Fibroblast of skin of right quadriceps (primary cell): ENCODE results near the gene ASTE1.
A peak's percentile ranks its signal among the peaks of the same experiment; 100 is the strongest.
"Not testable (repeated sequence)": the region's sequence is repeated elsewhere in the genome, so short reads cannot be mapped to it uniquely, and the experiment has no call there.

ENCODE experiments used
- DNase-seq: peaks from one replicate; pipeline ENCODE4 v3.0.0-alpha.2; 2013

ASTE1 gene, protein sequence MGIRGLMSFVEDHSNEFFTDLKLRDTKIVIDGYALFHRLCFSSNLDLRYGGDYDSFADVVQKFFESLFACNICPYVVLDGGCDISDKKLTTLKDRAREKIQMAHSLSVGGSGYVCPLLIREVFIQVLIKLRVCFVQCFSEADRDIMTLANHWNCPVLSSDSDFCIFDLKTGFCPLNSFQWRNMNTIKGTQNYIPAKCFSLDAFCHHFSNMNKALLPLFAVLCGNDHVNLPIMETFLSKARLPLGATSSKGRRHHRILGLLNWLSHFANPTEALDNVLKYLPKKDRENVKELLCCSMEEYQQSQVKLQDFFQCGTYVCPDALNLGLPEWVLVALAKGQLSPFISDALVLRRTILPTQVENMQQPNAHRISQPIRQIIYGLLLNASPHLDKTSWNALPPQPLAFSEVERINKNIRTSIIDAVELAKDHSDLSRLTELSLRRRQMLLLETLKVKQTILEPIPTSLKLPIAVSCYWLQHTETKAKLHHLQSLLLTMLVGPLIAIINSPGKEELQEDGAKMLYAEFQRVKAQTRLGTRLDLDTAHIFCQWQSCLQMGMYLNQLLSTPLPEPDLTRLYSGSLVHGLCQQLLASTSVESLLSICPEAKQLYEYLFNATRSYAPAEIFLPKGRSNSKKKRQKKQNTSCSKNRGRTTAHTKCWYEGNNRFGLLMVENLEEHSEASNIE

GRCh38 chr3:131026321-131027151 lies at the start of gene ASTE1, which contains the start of gene NEK11:
Gene ASTE1, minus strand, starts transcription at chr3:131026825. Its CDS starts 1,519 bp downstream, at chr3:131025306.
Gene NEK11, plus strand, starts transcription at chr3:131026877. Its CDS starts 2,832 bp downstream, at chr3:131029709.
- DNase-seq = peak; percentile 82

- no peak for DNase-seq
Observed at GRCh38 chr3:131075632-131076328, 49.2 kb upstream of the ASTE1 start.

GRCh38 chr3:131072845-131073244 lies 46.2 kb upstream of the ASTE1 start:
- DNase-seq = peak; percentile 31

- peak; percentile 62 for DNase-seq
Observed at GRCh38 chr3:131072099-131072559, 45.5 kb upstream of the ASTE1 start.

DNA sequence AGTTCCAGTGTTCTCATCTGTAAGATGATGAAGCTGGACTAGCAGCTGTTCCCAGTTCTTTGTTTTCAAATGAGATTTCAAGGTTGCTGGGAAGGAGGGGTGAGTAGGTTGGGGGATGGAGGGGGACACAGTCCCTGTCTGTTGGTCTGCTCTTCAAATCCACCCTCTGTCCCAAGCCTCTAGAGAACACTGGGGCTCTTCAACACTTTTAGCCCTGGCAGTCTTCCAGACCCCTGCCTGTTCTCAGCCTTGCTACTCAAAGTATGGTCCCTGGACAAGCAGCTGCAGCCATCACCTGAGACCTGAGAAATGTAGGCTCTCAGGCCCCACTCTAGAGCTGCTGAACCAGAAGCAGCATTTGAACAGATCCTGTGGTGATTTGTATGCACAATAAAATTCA lies 41.4 kb upstream of the ASTE1 start:
- no peak for DNase-seq

DNA sequence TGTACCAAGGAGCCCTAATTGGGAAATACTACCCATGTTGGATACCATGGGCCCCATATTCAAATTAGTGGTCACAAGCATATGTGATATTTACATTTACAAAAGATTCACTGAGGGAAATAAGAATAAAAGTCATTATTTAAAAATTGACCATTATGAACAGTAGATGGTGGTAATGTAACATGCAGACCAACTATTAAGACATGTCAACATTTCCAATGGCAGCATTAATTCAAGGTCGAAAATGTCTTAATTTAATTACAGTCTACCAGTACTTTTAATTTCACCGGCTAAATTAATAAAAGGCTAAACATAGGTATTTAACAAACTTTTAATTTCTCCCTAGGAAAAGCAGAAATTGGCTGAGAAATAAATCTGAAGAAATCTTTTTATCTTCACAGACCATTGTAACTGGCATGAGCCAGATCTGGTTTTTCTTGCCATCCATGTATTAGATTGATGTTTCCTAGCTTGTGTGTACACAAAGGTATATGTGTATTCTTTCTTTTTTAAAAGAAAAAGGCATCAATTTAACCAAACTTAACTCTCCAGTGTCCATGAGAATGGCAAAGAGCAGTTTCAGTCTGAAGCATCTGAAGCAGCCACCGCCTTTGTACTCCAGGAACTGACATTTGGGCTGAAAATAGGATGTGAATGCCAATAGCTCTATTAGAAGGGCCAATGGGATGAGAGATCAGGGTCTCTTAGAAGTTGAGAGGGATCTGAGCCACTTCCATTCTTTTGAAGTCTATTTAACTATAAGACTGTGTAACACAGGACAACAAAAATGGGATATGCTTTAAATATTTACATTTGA lies 26.6 kb upstream of the ASTE1 start:
- no peak for DNase-seq

- no peak for DNase-seq
Observed at GRCh38 chr3:131050001-131050400, 23.4 kb upstream of the ASTE1 start.

DNA sequence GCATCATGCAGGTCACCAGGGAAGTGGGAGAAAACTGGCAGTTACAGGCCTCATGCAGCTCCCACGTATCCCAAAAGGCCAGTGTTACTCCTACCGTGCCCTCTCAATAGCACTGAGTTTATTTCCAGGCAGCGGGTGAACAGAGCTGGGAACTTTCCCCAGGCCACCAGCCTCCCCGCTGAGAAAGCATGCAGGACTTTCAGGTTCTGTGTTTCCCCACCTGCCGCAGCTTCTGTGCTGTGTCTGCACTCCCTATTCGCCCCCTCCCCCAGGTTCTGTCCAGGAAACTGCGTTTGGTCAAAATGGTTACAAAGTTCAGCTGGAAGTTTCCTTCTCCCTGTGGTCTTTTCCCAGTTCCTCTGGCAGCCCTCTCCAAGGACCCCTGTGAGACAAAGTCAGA lies 21.4 kb upstream of the ASTE1 start:
- no peak for DNase-seq

- DNase-seq = no peak
Observed at GRCh38 chr3:131047582-131047981, 21.0 kb upstream of the ASTE1 start.

DNA sequence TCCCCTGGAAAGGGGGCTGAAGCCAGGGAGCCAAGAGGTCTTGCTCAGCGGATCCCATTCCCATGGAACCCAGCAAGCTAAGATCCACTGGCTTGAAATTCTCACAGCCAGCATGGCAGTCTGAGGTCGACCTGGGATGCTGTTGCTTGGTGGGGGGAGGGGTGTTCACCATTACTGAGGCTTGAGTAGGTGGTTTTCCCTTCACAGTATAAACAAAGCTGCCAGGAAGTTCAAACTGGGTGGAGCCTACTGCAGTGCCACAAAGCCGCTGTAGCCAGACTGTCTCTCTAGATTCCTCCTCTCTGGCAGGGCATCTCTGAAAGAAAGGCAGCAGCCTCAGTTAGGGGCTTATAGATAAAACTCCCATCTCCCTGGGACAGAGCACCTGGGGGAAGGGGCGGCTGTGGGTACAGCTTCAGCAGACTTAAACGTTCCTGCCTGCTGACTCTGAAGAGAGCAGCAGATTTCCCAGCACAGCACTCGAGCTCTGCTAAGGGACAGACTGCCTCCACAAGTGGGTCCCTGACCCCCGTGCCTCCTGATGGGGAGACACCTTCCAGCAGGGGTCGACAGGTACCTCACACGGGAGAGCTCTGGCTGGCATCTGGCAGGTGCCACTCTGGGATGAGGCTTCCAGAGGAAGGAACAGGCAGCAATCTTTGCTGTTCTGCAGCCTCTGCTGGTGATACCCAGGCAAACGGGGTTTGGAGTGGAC lies 15.8 kb upstream of the ASTE1 start:
- not testable (repeated sequence) for DNase-seq

GRCh38 chr3:131038326-131038725 lies 11.7 kb upstream of the ASTE1 start:
- no peak for DNase-seq

GRCh38 chr3:131036986-131037385 lies 10.4 kb upstream of the ASTE1 start:
- DNase-seq = no peak

- peak; percentile 48 for DNase-seq
Observed at GRCh38 chr3:131036200-131036816, 9.7 kb upstream of the ASTE1 start.

- peak; percentile 49 for DNase-seq
Observed at GRCh38 chr3:131033480-131034080, 7.0 kb upstream of the ASTE1 start.

DNA sequence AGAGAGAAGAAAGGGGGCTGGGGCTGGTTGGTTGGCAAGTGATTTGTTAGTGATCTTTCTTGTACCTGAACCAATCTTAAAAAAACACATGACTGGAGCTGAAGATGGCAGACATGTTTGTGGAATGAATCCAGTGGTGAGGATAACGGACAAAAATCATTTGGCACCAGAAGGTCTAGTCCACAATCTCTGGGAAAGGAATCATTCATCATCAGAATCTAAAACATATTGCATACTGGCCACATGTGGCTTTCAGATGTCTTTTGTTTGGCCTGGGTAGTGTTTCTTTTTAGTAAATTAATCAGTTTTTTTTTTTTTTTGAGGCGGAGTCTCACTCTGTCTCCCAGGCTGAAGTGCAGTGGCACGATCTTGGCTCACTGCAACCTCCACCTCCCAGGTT lies 5.0 kb upstream of the ASTE1 start:
- no peak for DNase-seq

DNA sequence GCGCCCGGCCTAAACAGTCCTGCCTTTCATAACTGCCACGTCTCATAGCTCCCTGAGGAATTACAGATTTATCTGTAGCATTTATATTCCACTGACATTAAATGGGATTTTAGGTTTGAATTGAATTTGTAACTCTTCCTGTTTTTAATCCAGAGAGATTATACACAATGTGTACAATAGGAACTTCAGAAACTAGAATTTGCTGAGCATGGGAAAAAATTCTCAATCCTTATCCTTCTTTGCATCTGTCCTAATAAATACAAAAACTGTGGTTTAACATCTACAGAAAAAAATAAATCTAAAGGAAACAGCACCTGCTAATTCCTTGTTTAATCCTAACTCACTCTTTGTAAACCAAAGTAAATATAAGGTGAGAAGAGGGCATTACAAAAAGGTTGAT lies 2.2 kb upstream of the ASTE1 start:
- no peak for DNase-seq

- DNase-seq = no peak
Observed at GRCh38 chr3:131025539-131025938, 1.1 kb downstream of the ASTE1 start.

DNA sequence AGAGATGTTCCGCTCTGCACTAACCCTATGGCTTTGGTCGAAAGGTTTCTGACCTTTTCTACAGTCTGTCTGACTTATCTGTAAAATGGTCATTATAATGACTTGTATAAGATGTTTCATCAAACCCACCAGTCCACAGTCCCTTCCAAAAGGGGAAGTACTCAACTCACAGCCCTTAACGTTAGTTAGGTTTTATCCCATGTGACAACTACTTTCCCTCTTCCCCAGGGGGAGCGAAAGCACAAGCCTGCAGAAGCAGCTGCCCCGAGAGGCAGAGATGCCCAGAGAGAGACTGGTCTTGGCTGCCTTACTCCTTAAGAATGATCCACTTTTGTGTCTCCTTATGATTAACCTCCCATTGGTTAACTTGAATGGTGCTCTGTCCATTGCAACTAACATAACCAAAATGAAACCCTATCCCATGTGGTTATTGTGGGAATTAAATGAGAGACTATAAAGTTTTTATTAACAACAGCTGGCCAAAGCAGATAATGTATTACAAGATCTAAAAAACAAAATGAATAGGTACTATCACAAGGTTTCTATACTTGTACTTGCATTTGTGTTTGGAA lies 6.4 kb downstream of the ASTE1 start:
- DNase-seq = no peak

DNA sequence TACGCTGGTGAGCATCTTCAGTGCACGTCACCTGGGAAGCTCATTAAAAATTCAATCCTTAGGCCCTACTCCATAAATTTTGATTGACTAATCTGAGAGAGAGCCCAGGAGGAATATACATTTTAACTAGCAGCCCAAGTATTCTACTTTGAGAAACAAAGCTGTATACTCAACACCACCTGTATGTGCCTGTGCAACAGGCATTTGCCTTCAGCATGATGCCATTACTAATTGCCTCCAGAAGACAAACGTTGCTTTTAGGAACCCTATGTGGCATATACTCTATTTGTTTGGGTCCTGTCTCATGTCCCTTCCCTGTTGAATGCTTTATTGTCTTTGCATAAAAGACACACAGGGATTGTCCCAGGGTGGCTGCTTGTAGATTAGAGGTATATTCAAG lies 7.7 kb downstream of the ASTE1 start:
- no peak for DNase-seq

DNA sequence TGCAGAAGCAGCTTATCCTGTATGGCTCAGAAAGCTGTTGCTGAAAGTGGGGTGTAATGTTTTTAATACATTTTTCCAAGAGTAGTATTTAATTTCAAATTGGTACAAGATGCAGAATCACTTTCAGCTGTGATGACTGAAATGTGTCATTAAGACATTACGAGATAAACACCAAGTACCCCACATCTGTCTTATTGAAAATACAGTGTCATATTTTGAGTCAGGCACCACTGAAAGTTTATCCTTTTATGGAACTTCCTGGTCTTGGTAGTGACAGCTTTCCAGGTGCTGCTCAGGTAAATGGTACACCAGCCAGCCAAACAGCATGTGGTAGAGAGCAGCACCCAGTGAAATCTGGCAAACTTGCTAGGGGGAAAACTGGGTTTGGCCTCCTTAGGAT lies 16.9 kb downstream of the ASTE1 start:
- no peak for DNase-seq
